Choroid plexus epithelial cell (primary cell): ENCODE measurements around the gene RAF1.
"Not testable (repeated sequence)": the region's sequence is repeated elsewhere in the genome, so short reads cannot be mapped to it uniquely, and the experiment has no call there.

ENCODE experiments used
- DNase-seq: peaks from one replicate; pipeline ENCODE4 v3.0.0-alpha.2; 2010; ENCODE audit warnings: low read depth
- H3K4me3 ChIP-seq: 2 replicates; pipeline ENCODE4 v1.5.1; 2011; ENCODE audit warnings: low read depth, mild to moderate bottlenecking, control low read depth, low read length, moderate library complexity
- CTCF ChIP-seq: conservative IDR thresholded peaks from 2 replicates; pipeline ENCODE4 v1.5.1; 2011; ENCODE audit warnings: low read depth, mild to moderate bottlenecking, control low read depth, inconsistent platforms, low read length, moderate library complexity

The RAF1 gene

GRCh38 chr3:12656193-12656592 lies 7.7 kb downstream of the RAF1 start:
- no peak for TF ChIP-seq CTCF
- H3K4me3 ChIP-seq: no peak overlapping the region
- no peak for DNase-seq

- DNase-seq: no peak
- no peak overlapping the region for H3K4me3 ChIP-seq
- TF ChIP-seq CTCF: no peak
These were observed 8.2 kb downstream of the RAF1 start for GRCh38 chr3:12655701-12656100.

- H3K4me3 ChIP-seq: no peak overlapping the region
- no peak for DNase-seq
- TF ChIP-seq CTCF: no peak
These were observed 10.2 kb downstream of the RAF1 start for GRCh38 chr3:12653747-12654146.

DNA sequence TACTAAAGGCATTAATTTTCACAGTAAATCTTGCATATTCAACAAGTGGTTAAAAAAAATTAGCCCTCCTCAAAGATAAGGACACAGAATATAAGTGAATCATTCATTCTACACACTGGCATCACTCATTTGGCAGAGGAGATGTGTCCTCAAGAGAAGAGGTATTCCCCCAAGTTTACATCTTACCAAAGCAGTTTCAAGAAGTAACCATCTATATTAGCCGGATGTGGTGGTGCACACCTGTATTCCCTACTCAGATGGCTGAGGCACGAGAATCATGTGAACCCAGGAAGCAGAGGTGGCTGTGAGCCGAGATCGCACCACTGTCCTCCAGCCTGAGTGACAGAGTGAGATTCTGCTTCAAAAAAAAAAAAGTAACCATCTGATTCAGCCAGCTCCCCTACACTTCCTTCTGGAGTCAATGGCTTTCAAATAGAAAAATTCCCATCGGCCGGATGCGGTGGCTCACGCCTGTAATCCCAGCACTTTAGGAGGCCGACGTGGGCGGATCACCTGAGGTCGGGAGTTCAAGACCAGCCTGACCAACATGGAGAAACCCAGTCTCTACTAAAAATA lies 15.4 kb downstream of the RAF1 start:
- no peak overlapping the region for H3K4me3 ChIP-seq
- no peak for DNase-seq
- TF ChIP-seq CTCF: no peak

DNA sequence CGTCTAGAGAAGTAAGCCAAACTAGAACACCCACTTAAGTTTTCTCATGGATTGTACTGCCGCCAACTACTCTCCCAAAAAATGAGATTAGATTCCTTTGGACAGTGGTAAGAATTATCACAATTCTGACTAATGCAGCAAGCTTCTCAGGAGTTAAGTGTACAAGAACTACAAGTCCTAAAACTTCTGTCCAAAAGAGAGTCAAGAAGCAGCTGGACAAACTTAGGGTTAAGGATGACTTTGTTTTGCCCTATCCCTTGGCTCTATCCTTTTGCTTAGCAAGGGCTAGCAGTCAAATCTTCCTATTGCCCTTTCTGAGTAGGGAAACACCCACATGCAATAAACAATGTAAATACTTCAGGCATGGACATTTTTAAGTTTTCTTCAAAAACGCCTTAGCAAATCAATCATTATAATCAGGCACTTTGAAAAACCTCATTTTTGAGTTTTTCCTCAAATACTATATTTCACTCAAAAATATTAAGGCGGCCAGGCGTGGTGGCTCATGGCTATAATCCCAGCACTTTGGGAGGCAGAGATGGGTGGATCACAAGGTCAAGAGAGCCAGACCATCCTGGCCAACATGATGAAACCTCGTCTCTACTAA lies 19.5 kb downstream of the RAF1 start:
- TF ChIP-seq CTCF: no peak
- DNase-seq: peak; percentile 78
- no peak overlapping the region for H3K4me3 ChIP-seq

- no peak for DNase-seq
- no peak for TF ChIP-seq CTCF
- H3K4me3 ChIP-seq: no peak overlapping the region
These were observed 20.2 kb downstream of the RAF1 start for GRCh38 chr3:12643724-12644123.

- no peak for DNase-seq
- no peak for TF ChIP-seq CTCF
- no peak overlapping the region for H3K4me3 ChIP-seq
These were observed 20.9 kb downstream of the RAF1 start for GRCh38 chr3:12643010-12643380.

DNA sequence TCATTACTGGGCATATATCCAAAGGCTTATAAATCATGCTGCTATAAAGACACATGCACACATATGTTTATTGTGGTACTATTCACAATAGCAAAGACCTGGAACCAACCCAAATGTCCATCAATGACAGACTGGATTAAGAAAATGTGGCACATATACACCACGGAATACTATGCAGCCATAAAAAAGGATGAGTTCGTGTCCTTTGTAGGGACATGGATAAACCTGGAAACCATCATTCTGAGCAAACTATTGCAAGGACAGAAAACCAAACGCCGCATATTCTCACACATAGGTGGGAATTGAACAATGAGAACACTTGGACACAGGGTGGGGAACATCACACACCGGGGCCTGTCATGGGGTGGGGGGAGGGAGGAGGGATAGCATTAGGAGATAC lies 23.1 kb downstream of the RAF1 start:
- DNase-seq, H3K4me3 ChIP-seq: not testable (repeated sequence)
